HG02981 (cell line): ENCODE measurements around the gene SREBF2.

ENCODE experiments used
- ATAC-seq: cut with Tn5 transposase; IDR thresholded peaks from one replicate; pipeline ENCODE4 v1.9.1; 2021; ENCODE audit warnings: mild to moderate bottlenecking, moderate library complexity; ENCODE audit not compliant: unreplicated experiment

SREBF2 gene

DNA sequence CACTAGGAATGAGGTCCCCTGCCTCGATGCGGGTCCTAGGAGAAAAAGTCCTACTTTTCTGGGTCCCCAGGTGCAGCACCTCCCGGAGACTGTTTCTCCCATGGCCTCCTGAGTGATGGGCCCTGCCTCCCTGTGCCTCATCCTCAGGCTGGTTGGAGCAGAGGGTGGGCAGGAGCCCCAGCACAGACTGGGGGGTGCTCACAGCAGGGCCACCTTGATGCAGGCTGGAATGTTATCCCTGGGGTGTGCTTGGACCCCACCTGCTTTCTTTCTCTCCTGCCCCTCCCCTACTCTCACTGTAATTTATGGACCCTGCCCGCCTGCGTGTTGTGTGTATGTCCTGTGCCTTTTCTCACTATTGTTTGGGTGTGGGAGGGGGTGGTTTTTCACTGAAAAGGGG, 73.9 kb downstream of the SREBF2 start:
- no peak for ATAC-seq

DNA sequence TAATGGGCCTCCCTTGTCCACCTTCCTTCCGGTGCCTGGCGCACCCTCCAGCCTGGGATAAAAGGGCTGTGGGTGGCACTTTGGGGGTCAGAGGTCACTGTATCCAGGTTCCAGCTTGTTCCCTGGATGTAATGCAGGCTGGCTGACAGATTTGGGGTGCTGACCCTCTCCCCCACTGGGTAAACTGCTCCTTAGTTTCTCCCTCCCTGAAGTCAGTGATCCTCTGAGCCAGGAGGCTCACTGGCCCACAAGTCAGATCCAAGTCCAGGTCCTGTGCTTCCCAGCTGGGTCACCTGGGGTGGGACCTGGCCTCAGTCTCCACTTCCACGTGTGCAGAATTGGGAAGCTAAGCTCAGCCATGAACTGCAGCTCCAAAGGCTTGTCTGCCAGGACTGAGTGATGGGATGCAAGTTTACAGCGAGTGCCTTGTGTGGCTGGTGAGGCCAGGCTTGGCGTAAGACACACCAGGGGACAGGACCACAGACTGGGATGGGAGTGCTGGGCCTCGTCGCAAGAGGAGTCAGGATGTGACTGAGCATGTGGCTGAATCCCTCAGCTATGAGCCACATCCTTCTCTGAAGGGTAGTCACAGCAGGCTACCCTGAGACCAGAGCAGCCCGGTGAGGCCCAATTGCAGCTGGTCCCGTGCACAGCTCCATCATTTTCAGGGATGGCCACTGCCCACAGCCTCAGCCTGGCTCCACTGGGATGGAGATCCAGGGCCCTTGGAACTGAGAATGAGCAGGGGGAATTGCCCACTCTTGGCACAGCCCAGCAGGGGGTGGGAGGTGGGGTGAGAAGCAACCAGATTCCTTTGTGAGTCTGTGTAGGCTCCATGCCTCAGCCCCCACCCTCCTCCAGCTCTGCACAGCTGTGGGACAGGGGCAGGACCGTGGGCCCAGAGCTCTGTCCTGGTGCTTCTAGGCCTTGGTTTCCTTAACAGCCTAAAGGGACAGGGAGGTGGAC, 74.8 kb downstream of the SREBF2 start:
- ATAC-seq: no peak

DNA sequence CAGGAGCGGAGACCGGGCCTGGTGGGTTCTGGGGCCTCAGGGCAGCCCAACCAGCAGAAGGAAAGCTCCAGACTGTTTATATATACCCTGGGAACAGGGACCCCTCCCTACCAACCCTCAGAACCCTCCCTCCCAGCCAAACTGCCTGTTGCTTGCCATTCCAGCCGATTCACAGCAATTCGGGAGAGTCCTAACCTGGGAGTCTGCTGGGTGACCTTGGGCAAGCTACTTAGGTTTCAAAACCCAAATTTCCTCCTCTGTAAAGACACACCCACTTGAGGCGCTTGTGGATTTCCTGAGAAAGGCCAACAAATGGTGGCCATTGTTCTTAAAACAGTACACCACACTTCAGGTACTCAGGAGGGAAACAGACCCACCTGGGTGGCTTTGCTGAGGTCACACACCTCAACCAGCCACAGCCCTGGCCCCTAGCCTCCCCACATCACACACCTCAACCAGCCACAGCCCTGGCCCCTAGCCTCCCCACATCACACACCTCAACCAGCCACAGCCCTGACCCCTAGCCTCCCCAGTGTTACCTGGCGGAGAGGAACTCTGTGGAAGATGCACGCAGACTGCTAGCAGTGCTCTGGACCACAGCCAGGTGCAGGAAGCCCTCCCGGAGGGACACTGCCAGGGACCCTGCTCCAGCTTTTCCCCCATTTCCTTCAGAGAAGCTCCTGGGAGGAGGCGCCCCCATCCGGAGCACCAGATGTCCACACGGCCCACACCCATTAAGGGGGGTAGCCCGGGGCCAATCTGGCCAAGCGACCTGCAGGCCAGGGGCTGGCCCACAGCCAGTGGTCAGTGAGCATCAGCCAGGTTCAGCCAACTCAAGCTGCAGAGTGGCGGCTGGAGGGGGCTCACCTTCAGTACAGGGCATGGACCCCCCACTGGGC, 75.8 kb downstream of the SREBF2 start:
- ATAC-seq: no peak

DNA sequence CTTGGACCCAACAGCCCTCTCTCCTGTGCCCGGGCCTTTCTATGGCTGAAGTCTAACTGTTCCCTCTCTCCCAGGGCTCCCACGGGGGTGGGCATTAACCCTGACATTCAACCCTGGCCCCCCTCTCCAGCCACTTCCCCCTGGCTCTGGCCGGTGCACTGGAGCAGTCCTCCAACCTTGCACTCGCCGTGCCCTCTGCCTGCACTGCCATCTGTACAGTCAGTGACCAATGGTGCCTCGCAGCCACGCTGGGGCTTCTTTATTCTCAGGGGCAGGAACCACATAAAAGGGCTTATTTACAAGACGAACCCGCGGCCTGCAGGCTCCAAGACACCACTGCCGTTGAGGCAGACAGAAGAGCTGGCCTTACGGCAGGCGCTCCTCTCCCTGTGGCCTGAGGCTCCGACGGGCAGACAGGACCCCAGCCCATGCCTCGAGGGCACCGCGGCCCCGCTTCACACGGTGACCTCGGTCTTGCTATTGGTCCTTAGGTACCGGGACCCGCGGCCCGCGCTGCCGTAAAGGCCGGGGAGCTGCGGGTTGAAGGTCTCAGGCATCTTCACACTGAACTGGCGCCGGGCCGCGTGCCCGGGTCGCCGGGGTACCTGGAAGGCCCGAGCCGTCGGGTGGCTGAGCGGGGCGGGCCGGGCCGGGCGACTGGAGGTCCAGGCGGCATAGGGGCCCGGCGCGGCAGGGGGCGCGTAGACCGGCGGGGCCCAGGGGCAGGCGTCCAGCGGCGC, 76.6 kb downstream of the SREBF2 start:
- ATAC-seq: no peak

DNA sequence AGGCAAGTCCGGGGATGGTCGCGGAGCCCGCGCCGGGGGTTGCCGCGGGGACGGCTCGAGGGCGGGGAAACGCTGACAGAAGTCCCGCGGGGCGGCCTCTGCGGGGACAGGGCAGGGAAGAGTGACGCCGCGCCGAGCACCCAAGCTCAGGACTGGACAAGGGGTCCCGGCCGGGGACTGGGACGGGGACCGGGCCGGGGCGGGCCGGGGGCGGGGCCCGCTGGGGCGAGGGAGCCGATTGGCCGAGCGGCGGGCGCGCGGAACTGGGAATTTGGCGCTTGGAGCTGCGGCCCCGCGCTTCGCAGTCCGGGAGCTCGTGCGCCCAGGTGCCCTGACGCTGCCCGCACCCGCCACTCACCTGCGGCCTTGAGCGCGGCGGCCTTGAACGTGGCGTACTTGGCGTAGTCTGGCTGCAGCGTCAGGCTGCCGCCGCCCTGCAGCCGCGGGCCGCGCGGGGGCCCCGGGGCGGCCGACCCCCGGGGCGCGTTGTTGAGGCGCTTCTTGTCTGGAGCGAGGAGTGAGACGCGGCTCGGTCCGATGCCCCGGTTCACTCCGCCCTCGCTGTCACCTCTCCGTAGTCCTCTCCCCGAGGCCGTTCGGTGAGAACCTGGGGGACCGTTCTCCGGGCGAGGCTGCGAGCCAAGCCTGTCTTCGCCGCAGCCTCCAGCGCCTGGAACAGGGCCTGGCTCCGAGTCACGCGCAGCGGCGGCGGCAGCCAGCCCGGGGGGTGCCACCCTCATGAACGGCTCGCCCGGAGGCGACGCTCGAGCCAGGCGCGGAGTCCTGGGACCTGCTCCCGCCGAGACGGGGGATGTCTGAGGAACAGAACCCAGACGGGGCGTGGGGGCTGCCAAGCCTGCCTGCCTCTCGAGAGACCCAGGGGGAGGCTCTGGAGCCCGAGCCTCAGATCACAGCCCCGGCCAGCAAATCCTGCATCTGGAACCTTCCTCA, 77.4 kb downstream of the SREBF2 start:
- ATAC-seq: no peak

DNA sequence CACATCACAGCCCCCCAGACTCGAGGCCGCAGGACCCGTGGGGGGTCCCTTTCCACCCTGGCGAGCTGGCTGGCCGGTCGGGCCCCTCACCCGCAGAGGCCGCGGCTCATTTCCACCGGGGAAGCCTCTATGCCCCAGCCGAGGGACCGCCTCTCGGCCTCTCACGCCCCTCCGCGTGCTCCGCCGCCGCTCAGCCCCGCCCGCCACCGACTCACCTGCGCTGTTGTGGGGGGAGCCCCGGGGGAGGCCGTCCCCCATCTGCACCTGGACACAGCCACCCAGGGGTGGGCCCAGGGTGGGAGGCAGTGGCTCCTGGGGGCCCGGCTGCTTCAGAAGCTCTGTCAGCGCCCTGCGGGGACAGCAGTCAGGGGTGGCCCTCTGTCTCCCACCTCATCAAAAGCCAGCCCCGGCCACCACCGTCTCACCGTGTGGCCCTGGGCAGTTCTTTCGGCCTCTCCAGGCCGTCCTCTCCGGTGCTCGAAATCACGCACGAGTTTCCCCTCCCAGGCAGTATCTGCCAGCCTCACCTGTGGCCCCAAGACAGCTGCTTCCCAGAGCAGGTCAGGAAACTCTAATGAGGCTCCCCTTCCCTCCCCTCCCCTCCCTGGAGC, 78.2 kb downstream of the SREBF2 start:
- ATAC-seq: no peak

DNA sequence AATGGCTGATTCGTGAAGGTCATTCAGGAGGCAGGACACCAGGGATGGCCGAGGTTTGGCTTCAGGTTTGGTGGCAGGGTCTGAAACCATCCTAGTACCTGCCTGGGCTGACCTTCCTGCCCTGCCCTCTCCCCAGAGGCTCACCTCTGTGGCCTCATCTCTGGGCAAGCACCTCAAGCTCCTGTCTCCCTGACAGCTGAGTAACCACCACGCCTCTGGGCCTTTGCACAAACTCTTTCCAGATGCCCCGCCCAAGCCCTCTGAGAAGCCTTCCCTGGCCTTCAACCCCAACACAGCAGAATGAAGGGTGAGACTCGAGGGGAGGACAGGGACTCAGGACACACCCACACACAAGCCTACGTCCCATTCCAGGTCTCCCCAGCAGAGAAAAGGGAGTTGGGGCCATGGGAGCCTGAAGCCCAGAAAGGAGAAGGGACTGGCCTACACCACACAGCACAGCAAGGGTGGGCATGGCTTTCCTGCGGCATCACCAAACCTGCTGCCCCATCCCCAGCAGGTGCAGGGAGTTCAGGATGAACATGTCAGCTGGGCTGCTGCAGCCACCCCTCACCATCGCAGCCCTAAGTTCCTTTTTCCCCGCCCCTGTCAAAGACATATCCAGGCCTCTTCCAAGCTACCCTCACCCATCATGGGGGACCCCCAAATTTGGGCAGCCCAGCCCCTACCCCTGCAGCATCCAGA, 79.6 kb downstream of the SREBF2 start:
- no peak for ATAC-seq

DNA sequence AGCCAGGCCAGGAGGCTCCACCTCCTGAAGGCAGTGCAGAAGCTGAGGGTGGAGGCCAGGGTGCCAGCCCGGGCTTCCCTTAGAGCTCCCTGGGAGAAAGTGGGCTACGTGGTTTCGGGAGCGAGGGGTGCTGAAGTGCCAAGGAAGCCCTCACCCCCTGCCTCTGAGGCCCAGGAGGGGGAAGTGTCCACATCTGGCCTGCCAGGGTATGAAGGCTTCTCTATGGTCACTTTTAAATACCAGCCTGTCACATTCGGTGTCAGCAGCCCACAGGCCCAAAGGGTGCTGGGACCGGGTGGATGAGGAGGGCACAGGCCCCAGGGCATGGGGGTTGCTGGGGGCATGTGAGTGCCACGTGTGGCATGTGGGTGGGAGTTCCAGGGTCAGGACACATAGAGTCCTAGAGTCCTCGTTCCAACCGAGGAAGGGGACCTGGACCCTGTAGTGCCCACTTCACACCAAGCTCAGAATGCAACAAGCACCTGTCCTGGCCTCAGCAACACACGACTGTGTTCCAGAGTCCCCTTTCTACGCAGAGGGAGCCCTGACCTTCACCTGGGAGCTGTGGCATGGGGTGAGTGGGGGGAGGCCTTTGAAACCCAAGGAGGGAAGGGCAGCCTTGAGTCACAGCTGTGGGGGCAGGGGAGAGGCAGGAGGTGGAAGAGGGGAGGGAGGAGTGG, 80.3 kb downstream of the SREBF2 start:
- ATAC-seq: no peak

DNA sequence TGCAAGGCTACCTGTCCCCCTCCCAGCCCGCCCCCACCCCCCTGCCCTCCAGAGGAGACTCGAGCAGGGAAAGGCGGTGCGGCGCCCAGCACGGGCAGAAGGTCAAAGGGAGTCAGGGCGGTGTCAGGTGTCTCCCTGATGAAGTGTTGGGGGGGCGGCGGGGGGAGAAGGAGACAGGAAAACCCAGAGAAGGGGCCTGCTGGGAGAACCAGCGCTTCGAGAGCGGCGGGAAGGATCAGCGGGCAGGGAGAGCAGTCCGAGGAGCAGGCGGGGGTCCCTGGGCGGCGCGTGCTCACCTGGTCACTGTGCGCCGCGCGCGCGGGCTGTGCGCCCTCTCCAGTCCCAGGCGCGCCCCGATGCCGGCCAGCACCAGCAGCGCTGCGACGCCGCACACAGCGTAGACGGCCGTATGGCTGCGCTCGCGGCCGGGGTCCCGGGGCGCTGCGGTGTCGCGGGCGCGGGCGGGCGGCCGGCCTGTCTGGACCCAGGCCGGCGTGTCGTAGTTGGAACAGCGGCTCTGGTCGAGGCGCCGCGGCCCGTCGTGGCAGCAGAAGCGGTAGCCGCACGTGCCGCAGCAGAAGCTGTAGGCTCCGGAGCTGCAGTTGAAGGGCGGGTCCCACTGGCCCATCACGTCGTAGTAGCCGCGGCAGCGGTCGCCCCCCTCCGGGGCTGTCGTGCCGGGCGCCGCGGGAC, 81.1 kb downstream of the SREBF2 start:
- no peak for ATAC-seq

DNA sequence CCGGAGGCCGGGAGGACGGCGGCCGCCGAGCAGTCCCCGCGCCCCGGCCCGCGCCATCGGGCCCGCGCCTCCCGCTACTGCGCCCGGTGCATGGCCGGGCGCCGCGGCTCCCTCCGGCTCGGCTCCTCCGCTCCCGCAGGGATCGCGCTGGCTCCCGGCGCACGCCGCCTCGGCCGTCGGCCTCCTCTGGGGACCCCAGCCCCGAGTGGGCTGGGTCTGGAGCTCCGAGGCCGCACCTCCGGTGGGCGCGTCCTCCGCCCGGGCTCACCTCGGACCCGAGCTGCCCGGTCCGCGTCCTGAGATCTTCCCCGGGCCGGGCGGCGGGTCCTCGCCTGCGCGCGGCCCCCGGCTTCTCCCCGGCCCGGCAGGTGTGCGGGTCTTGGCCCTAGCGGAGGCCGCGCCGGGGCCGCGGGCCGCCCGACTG, 81.7 kb downstream of the SREBF2 start:
- ATAC-seq: no peak

DNA sequence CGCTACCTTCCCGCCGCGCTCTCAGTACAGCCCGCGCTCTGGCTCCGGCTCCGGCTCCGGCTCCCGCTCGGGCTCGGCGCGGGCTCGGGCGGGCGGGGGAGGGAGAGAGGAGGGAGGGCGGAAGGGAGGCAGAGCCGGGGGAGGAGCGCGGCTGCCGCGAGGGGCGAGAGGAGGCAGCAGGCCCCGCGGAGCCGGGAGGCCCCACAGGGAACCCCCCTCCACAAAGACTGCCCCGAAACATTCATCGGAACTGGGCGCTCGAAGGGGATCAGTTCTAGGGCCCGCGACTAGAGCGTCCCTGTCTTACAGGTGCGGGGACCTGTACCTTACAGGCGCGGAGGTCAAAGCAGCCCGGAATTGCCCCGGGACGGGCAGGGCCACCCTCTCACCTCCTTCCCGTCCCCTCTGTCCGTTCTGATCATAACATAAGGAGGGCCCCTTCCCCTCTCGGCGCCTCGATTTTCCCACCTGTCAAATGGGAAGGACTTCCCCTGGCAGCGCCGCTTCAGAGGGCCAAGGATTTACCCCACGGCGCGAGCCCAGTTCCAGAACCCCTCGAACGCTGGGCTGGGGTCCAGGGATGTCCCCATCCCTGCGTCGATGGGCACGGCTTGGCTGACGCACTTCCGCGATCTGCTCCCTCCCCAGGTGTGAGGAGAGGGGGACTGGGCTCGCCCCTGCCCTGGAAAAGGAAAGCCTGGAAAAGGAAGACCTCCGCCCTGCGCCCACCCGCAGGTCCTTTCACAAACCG, 82.3 kb downstream of the SREBF2 start, which contains the start of gene SHISA8:
TSS of gene SHISA8 (minus strand) at position 40 of the 751 bp plus-strand sequence. CDS start 407 bp downstream, outside the sequence.
- ATAC-seq: no peak

DNA sequence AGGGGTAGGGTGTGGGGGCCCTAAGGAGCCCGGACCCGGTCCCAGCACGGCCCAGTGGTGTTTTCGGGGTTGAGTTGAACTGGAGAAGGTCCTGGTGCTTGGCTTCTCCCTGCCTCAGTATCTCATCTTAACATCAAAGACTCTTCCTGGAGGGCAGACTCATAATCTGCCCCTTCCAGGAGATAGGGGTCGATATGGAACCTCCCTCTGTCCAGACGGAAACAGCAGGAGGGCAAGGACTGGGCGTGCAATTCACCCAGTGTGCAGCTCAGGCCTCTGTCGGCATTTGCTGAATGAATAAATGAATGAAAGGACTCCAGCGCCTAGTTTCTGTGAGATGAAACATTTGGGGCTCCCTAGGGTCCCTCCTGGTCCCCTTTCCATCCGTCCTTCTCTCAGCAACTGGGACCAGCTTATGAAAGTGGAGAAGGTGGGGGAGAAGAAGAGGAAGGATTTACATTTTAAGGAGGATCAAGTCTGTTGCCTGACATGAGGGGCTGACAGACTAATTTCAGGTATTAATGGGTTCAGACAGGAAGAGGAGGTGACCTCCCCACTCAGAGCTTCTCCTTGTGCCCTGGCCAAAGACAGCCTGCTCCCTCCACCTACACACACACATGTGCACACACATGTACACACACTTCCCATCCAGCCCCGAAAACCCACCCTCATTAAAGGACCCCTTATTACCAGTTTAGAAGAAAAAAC, 83.0 kb downstream of the SREBF2 start:
- ATAC-seq: no peak

DNA sequence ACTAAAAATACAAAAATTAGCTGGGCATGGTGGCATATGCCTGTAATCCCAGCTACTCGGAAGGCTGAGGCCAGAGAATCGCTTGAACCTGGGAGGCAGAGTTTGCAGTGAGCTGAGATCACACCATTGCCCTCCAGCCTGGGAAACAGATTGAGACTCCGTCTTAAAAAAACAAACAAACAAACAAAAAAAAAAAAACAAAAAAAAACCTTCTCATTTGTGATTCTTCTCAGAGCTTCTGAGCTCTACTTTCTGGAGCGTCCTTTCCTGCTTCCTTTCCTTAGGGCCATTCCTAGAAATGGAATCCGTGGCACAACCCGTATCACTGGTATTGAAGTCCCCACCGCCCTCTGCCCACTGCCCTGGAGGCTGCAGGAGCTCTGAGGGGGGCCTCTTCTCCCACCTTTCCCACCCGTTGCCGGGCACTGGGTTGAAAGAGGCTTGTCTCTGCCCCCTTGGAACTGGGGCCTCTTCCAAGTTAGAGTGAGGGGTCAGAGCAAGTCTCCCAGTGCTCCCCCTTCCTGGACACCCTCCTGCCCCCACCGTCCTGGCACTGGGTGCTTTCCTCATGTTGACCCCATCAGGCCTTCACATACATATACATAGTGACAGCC, 83.9 kb downstream of the SREBF2 start:
- ATAC-seq: no peak

DNA sequence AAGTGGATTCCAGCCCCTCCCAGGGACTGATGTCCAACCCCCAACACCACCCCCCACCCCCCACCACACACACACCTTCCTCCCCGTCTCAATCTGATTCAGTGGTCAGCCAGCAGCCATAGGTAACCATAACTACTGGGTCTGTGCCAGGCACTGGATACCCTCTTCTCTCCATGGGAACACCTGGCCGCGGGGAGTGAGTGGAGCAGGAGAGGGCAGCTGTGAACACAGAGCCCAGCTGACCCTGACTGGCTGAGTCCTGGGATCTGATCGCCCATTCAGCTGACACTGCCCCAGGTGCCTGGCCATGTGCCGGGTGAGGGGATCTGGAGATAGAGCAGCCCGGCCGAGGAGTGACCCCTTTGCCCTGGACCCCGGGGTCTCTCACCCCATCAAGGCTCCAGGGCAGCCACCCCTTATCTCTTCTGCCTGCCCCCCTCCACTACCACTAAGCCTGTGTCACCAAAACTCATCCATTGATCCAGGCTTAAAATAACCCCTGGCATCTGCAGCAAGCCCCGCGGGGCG, 84.5 kb downstream of the SREBF2 start:
- ATAC-seq: no peak
